Measurements from ENCODE around the gene CDC42BPG.

The CDC42BPG gene

GRCh38 chr11:64778223-64778472 is 66.3 kb downstream of the CDC42BPG start:
- DNase-seq (ENCODE audit: low spot score), result no peak
- ChIA-PET CTCF (no interaction called here), POLR2A (ENCODE audit: low non-redundant PET) (no interaction called here)
- TF ChIP-seq CTCF (conservative IDR thresholded peaks at IDR 0.05; ENCODE audit: low read depth), result no peak
- H3K27ac ChIP-seq, result peak overlapping the region; percentile 98

- POLR2A ChIA-PET (ENCODE audit: low non-redundant PET), result interaction anchor here (0.6 kb wide), 1 partner anchor 25 kb away, joined by 3 read pairs; no protein-coding TSS in a partner anchor
- DNase-seq (ENCODE audit: low spot score), result peak; percentile 93
- no peak for TF ChIP-seq CTCF (conservative IDR thresholded peaks at IDR 0.05; ENCODE audit: low read depth)
- H3K27ac ChIP-seq, result peak overlapping the region; percentile 98
- CTCF ChIA-PET, result no interaction called here
Measured at GRCh38 chr11:64777449-64778222, 66.8 kb downstream of the CDC42BPG start.

GRCh38 chr11:64776875-64777274 is 67.6 kb downstream of the CDC42BPG start:
- TF ChIP-seq CTCF (conservative IDR thresholded peaks at IDR 0.05; ENCODE audit: low read depth), result no peak
- ChIA-PET POLR2A (ENCODE audit: low non-redundant PET) (interaction anchor here (0.6 kb wide), 1 partner anchor 26 kb away, joined by 3 read pairs; no protein-coding TSS in a partner anchor), CTCF (no interaction called here)
- H3K27ac ChIP-seq, result no peak overlapping the region
- no peak for DNase-seq (ENCODE audit: low spot score)

- H3K27ac ChIP-seq, result no peak overlapping the region
- no peak for DNase-seq (ENCODE audit: low spot score)
- ChIA-PET CTCF (no interaction called here), POLR2A (ENCODE audit: low non-redundant PET) (no interaction called here)
- no peak for TF ChIP-seq CTCF (conservative IDR thresholded peaks at IDR 0.05; ENCODE audit: low read depth)
Measured at GRCh38 chr11:64776425-64776824, 68.0 kb downstream of the CDC42BPG start.

- H3K27ac ChIP-seq, result no peak overlapping the region
- no peak for DNase-seq (ENCODE audit: low spot score)
- no peak for TF ChIP-seq CTCF (conservative IDR thresholded peaks at IDR 0.05; ENCODE audit: low read depth)
- CTCF ChIA-PET, result interaction anchor here (0.6 kb wide), 1 partner anchor 339 kb away, joined by 4 read pairs; no protein-coding TSS in a partner anchor
- POLR2A ChIA-PET (ENCODE audit: low non-redundant PET), result no interaction called here
Measured at GRCh38 chr11:64774144-64774543, 70.3 kb downstream of the CDC42BPG start.
